Endothelial cell of umbilical vein (primary cell): ENCODE measurements around the gene CTSH. TPM values are rescaled to one million over a fixed set of nuclear protein-coding genes. Genes with fewer than 3 reads are reported as not detected.

Experiments
- BruUV-seq: library from RNA; stranded (reverse); fragments of 400-500 nt; replicated peaks from 2 replicates; lab custom pipeline; 2021; lab: Mats Ljungman, UMichigan
- CTCF ChIA-PET: fragments of 300-600, 350-600 bp; sonication (Branson Sonifier 250); formaldehyde crosslinking; loops from one replicate; lab custom pipeline; 2021; ENCODE audit warnings: antibody characterized with exemption, inconsistent platforms; lab: Charles Lee
- POLR2A ChIA-PET: fragments of 300-600, 350-600 bp; sonication (Branson Sonifier 250); formaldehyde crosslinking; loops from one replicate; lab custom pipeline; 2021; ENCODE audit warnings: antibody characterized with exemption, inconsistent platforms; lab: Charles Lee
- DNase-seq: peaks from one replicate; pipeline ENCODE4 v3.0.0-alpha.2; 2011; ENCODE audit warnings: low read depth, low spot score
- FAIRE-seq: peaks from 2 replicates; lab custom pipeline; 2011; peaks lifted over from hg19 to GRCh38; lab: Jason Lieb, UNC
- H2AFZ ChIP-seq: 2 replicates; pipeline ENCODE4 v1.6.0; 2012; ENCODE audit warnings: low read depth, low read length, control low read depth, inconsistent platforms
- H3K27ac ChIP-seq: 2 replicates; pipeline ENCODE4 v1.5.1; 2011; ENCODE audit warnings: low read depth, mild to moderate bottlenecking, control low read depth, low read length, moderate library complexity; ENCODE audit not compliant: insufficient read depth
- H3K27me3 ChIP-seq, 2 experiments: 2 replicates each; pipeline versions ENCODE4 v1.6.0 to v1.6.1; 2011; ENCODE audit warnings: low read length in 2 of 2, mixed read lengths in 1 of 2; ENCODE audit not compliant: control insufficient read depth in 2 of 2, insufficient read depth in 2 of 2
- H3K36me3 ChIP-seq, 2 experiments: 2 replicates in 1 of 2; 3 replicates in 1 of 2; pipeline ENCODE4 v1.5.1; 2011; ENCODE audit warnings: low read length in 2 of 2, mild to moderate bottlenecking in 1 of 2, moderate library complexity in 1 of 2; ENCODE audit not compliant: control insufficient read depth in 2 of 2, insufficient read depth in 2 of 2; ENCODE audit errors: extremely low read depth in 1 of 2
- H3K4me1 ChIP-seq: 3 replicates; pipeline ENCODE4 v1.5.1; 2011; ENCODE audit warnings: mild to moderate bottlenecking, low read length; ENCODE audit not compliant: control insufficient read depth, insufficient read depth; ENCODE audit errors: extremely low read depth
- H3K4me2 ChIP-seq: 2 replicates; pipeline ENCODE4 v1.6.1; 2011; ENCODE audit warnings: low read length, control low read depth, mixed read lengths; ENCODE audit not compliant: insufficient read depth
- H3K4me3 ChIP-seq, 3 experiments: fragments of 200-600 bp in 1 of 3; sonication (generic), shearing (Covaris generic) in 1 of 3; replicated peaks in 1 of 3; 2 replicates each; pipeline ENCODE4 v1.5.1; 2011 to 2016; ENCODE audit warnings: control low read depth in 3 of 3, low read length in 3 of 3, mild to moderate bottlenecking in 2 of 3, inconsistent platforms in 1 of 3, low read depth in 1 of 3, moderate library complexity in 1 of 3; ENCODE audit not compliant: insufficient read depth in 1 of 3
- H3K79me2 ChIP-seq: 2 replicates; pipeline ENCODE4 v1.6.0; 2012; ENCODE audit warnings: low read length, inconsistent platforms; ENCODE audit not compliant: control insufficient read depth, insufficient read depth
- H3K9ac ChIP-seq: replicated peaks from 2 replicates; pipeline ENCODE3; 2011; ENCODE audit warnings: low read length, control low read depth; ENCODE audit not compliant: insufficient read depth; ENCODE audit errors: extremely low read depth
- H3K9me1 ChIP-seq: replicated peaks from 3 replicates; pipeline ENCODE4 v1.6.0; 2011; ENCODE audit warnings: mild to moderate bottlenecking, low read length; ENCODE audit not compliant: control insufficient read depth, insufficient read depth; ENCODE audit errors: extremely low read depth
- H3K9me3 ChIP-seq: replicated peaks from 2 replicates; pipeline ENCODE4 v1.5.1; 2012; ENCODE audit warnings: low read length, inconsistent platforms; ENCODE audit not compliant: control insufficient read depth, insufficient read depth
- H4K20me1 ChIP-seq: replicated peaks from 2 replicates; pipeline ENCODE3; 2011; ENCODE audit warnings: mild to moderate bottlenecking, low read length; ENCODE audit not compliant: control insufficient read depth, insufficient read depth; ENCODE audit errors: extremely low read depth
- CTCF ChIP-seq, 2 donors: IDR thresholded peaks; 1 replicate in 1 of 2; 2 replicates in 1 of 2; pipeline ENCODE4 v1.5.1; 2011; ENCODE audit warnings: low read length in 2 of 2, mild to moderate bottlenecking in 2 of 2, moderate library complexity in 2 of 2, control low read depth in 1 of 2, inconsistent platforms in 1 of 2, low read depth in 1 of 2; ENCODE audit not compliant: insufficient read depth in 1 of 2; ENCODE audit errors: extremely low read depth in 1 of 2
- EZH2 ChIP-seq: IDR thresholded peaks from 2 replicates; pipeline ENCODE4 v1.6.1; 2012; ENCODE audit warnings: borderline replicate concordance, low read depth, mild to moderate bottlenecking, moderate library complexity, low read length, inconsistent platforms; ENCODE audit not compliant: severe bottlenecking
- FOS ChIP-seq: IDR thresholded peaks from 2 replicates; pipeline ENCODE4 v1.6.1; 2011; ENCODE audit warnings: mild to moderate bottlenecking, low read length, moderate library complexity, borderline replicate concordance; ENCODE audit not compliant: insufficient read depth
- GATA2 ChIP-seq: IDR thresholded peaks from 2 replicates; pipeline ENCODE4 v1.7.0; 2011; ENCODE audit warnings: low read depth, mild to moderate bottlenecking, moderate library complexity, mixed read lengths, low read length; ENCODE audit not compliant: insufficient read length, insufficient read depth
- JUN ChIP-seq: IDR thresholded peaks from 2 replicates; pipeline ENCODE4 v1.6.1; 2011; ENCODE audit warnings: borderline replicate concordance, low read depth; ENCODE audit not compliant: insufficient read length, insufficient read depth
- MYC ChIP-seq: IDR thresholded peaks from one replicate; pipeline ENCODE4 v1.6.1; 2011; ENCODE audit warnings: mild to moderate bottlenecking, low read depth, low read length
- POLR2A ChIP-seq: IDR thresholded peaks from 2 replicates; pipeline ENCODE4 v1.6.1; 2012; ENCODE audit warnings: low read depth, mild to moderate bottlenecking, control low read depth, low read length
- POLR2AphosphoS5 ChIP-seq: IDR thresholded peaks from 2 replicates; pipeline ENCODE4 v1.6.1; 2012; ENCODE audit warnings: low read depth, mild to moderate bottlenecking, control low read depth, low read length, moderate library complexity; ENCODE audit not compliant: insufficient read depth
- dilution Hi-C: fragments of 300-500 bp; cut with MboI; formaldehyde crosslinking; loops from one replicate; pipeline ENCODE4 v1.15.0; 2019; ENCODE audit warnings: low sequenced_read_pairs; ENCODE audit not compliant: extremely low pct_ligation_motif_present
- intact Hi-C: fragments of 100-400 bp; cut with micrococcal nuclease; formaldehyde crosslinking; loops from one replicate; pipeline ENCODE4 v1.10.0; 2022
- polyA plus RNA-seq, 4 experiments: library from polyadenylated mRNA; depleted of rRNA in 3 of 4; stranded (reverse) in 3 of 4; unstranded in 1 of 4; fragments of >200 nt; gene quantifications; 2 replicates each; pipeline versions ENCODE4 v1.2.1 to v1.2.3, GENCODE V29; 2011 to 2012; ENCODE audit warnings: missing spikeins in 1 of 4
- total RNA-seq: library from RNA; stranded (reverse); gene quantifications from 2 replicates; pipeline ENCODE4 v1.2.3, GENCODE V29; 2021
- TF ChIP-seq, protein P1 (sequence below): IDR thresholded peaks from 2 replicates; pipeline ENCODE4 v1.6.1; 2011; ENCODE audit not compliant: insufficient read depth, insufficient read length

The CTSH gene
- total and polyA plus RNA-seq, 2 donors (not counting 3 experiments of a cell fraction or from before 2014, with no cell fraction given): 7.0 to 7.4 TPM

DNA sequence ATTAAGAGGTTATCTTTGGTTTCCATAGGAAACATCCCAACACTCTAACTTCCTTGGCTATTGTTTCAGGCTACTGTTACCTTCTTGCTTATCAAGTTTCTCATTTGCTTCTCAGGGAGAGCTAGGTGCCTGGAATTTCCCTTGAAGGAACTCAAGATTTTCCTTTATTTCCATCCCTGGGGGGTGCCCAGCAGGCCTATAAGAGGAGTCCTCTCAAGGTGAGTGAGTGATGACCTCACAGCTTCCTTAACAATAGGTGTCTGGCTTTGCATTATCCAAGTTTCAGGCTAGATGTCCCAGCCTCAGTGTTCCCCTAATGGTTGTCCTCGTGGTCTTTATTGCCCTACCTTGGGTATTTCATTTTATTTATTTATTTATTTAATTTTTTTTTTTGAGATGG lies 12.1 kb upstream of the CTSH start:
- H4K20me1 ChIP-seq: no peaks in the 10 kb centered on the region
- no peaks in the 10 kb centered on the region for H3K36me3 ChIP-seq
- H3K79me2 ChIP-seq: no peaks in the 10 kb centered on the region
- no TSS peak for BruUV-seq
- peaks cover 0 to 3% of the 10 kb centered on the region in 2 experiments for H3K27me3 ChIP-seq
- no peak for FAIRE-seq
- intact Hi-C loops: no loop called here
- no peak overlapping the region for H3K9ac ChIP-seq
- H3K4me3 ChIP-seq: no peak overlapping the region
- TF ChIP-seq POLR2AphosphoS5 (no peak), EZH2 (no peak), GATA2 (no peak), FOS (no peak), JUN (no peak), MYC (no peak), POLR2A (no peak), CTCF (IDR thresholded peaks at IDR 0.05; ENCODE audit: extremely low read depth in 1 of 2, insufficient read depth in 1 of 2, low read depth in 1 of 2, low read length in 2 of 2) (no peak)
- TF ChIP-seq, protein P1, sequence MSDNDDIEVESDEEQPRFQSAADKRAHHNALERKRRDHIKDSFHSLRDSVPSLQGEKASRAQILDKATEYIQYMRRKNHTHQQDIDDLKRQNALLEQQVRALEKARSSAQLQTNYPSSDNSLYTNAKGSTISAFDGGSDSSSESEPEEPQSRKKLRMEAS: no peak
- dilution Hi-C loops: no loop called here
- DNase-seq: no peak
- ChIA-PET CTCF (interaction anchor here (1.4 kb wide), 1 partner anchor 228 kb away, joined by 3 read pairs; no protein-coding TSS in a partner anchor), POLR2A (no interaction called here)
- no peaks in the 10 kb centered on the region for H3K9me3 ChIP-seq
- H3K27ac ChIP-seq: no peak overlapping the region
- no peaks in the 10 kb centered on the region for H3K9me1 ChIP-seq
- no peaks in the 10 kb centered on the region for H3K4me1 ChIP-seq
- no peak overlapping the region for H2AFZ ChIP-seq
- no peak overlapping the region for H3K4me2 ChIP-seq
